ENCODE data around the gene FURIN.

GRCh38 chr15:90879730-90880366 lies 11.5 kb downstream of the FURIN start:
- TF ChIP-seq GATA2 (IDR thresholded peaks at IDR 0.05; ENCODE audit: low read depth, low read length) (no peak), GATA3 (IDR thresholded peaks at IDR 0.05; ENCODE audit: low read depth, low read length) (no peak)

Data from SH-SY5Y (cell line).